ENCODE measurements around the gene STT3B.
"Not testable (repeated sequence)": the region's sequence is repeated elsewhere in the genome, so short reads cannot be mapped to it uniquely, and the experiment has no call there.

STT3B gene

DNA sequence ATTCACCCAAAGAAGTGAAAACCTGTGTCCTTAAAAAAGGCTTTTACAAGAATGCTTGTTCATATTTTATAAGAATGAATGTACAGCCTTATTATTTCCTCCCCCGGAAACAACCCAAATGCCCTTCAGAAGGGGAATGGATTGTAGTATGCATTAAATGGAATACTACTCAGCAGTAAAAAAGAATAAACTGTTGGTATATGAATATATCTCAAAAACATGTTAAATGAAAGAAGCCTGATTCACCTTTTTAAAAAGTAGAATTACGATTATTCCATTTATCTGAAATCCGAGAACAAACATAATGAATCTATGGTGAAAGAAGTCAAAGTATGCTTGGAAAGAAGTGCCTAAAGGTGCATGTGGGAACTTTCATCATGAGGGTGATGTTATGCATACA is 20.5 kb downstream of the STT3B start:
- no peak for DNase-seq

DNA sequence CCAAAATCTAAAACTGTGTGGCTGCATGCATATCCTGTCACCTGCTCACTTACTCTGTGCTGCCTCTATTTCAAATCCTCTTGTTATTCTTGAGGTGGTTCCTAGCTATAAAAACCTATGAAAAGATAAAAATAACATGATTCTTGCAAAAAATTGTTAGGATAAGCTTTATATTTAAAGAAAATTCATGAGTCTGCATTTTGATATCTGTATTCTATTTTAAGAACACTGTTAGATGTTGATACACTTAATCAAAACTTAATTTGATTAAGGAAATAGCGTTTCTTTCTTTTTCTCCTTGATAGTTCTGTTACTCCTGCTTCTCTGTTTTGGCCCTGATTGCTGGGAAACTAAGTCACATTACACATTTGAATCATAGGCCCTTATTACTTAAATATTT is 22.5 kb downstream of the STT3B start:
- no peak for DNase-seq

DNA sequence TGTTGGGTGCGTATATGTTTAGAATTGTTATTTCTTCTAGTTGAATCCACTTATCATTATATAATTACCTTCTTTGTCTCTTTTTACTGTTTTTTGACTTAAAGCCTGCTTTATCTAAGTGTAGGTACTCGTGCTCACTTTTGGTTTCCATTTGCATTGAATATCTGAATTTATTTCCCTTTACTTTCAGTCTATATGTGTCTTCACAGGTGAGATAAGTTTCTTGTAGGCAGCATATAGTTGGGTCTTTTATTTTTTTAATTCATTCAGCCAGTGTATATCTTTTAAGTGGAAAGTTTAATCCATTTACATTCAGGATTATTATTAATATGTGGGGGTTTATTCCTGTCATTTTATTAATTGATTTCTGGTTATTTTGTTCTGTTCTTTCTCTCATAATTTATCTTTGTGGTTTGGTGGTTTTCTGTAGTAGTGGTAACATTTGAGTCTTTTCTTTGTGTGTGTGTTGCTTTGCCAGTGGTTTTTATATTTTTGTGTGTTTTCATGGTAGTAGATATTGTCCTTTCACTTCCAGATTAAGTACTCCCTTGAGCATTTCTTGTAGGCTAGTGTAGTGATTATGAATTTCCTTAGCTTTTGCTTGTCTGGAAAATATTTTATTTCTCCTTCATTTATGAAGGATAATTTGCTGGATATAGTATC is 27.3 kb downstream of the STT3B start:
- no peak for DNase-seq

DNA sequence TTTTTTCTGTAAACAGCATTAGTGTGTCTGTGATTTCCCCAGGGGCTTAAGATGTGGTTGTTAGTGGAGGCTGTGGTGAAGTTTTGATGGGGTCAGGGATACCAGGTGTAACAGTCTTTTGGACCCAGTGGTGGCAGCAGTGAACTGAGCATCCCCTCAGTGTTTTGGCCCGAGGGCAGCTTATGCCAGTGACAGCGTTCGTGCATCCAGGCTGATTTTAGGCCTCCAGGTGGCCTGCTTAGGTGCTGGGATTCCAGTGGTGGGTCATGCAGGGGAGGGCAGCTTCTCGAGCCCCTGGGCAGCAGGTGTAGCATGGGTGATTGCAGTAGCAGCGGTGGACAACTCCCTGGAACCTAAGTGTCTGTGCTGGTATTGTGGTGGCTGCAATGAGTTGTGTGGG is 29.2 kb downstream of the STT3B start:
- DNase-seq, result no peak

DNA sequence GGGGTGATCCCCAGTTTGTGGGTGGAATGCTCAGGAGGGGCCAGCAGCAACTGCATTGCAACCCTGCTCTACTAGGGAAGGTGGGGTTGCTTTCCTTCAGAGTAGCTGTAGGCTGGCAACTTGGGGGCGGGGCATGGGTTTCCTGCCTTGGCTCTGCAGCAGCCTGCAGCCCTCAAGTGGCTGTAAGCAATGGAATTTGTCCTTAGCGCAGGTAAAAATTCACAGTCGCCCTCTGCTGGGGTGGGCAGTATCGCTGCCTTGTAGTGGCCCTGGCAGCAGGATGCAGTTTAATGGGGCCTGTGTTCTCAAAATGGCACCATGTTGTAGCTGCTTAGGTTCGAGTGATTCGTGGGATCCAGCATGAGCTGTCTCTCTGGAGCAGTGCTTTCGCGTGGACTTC is 29.8 kb downstream of the STT3B start:
- DNase-seq, result peak; percentile 37

DNA sequence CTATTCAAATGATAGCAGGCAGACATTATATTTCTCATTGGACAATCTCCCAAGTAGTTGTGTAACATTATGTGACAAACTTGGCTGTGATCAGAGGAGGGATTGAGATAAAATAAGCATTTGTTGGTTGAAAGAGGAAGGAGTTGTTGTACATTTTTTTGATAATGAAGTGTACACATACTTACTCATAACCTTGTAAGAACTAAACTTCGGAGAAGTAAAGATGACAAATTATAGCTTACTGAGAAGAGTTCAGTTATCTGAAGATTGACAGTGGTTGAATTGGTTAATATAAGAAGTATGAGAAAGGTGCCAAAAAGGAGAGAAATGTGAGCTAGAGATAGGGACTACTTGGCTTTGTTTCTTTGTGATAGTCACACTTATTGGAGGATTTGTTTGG is 32.6 kb downstream of the STT3B start:
- no peak for DNase-seq

DNA sequence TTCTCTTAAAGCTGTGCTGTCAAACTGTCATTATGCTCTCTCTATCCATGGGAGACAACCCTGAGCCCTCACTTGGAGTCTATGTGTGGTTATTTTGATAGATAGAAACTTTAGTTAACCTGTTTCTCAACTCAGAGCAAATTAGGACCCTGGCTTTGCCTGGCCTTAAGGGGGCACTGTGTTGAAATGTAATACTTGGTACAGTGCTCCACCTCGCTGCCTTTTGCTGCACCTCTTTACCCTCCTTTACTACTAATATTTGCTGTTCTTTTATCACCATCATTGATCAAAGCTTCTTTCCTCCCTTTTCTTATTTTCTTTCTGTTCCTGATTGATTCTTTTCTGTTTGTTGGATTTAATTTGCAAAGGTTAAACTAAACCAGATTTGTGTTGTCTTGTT is 34.3 kb downstream of the STT3B start:
- no peak for DNase-seq

DNA sequence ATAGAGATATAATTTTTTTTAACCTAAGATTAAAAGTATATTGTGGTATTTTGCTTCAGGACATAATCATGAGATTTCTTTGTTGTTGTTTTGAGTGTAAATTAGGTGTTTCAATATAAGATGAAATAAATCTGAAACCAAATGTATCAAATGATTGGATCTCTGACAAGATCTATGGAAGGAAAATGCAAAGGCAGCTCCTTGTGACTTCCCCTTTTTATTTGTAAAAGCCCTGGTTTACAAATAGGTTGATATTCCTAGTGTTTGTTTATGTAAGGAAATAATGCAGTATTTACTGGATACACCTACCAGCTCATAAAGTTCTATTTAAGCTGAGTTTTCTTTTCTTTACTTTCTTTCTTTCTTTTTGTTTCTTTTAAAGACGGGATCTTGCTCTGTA is 35.9 kb downstream of the STT3B start:
- DNase-seq, result no peak

DNA sequence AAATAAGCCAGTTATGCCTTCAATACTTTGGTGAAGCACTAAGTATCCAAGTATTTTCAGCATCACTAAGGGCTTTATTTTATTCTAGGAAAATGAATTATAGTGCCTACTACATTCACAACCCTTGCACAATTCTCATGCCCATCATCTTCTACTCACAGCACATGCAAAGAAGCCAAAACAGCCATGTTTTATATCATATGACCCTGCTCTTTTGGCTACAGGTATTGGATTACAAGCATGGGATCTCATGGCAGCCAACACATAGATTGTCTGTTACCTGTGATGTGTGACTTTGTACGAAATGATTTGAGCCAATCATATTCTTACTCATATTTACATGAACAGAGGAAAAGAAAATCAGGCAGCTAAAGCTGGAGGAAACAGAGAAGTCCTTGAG is 38.6 kb downstream of the STT3B start:
- DNase-seq, result no peak

DNA sequence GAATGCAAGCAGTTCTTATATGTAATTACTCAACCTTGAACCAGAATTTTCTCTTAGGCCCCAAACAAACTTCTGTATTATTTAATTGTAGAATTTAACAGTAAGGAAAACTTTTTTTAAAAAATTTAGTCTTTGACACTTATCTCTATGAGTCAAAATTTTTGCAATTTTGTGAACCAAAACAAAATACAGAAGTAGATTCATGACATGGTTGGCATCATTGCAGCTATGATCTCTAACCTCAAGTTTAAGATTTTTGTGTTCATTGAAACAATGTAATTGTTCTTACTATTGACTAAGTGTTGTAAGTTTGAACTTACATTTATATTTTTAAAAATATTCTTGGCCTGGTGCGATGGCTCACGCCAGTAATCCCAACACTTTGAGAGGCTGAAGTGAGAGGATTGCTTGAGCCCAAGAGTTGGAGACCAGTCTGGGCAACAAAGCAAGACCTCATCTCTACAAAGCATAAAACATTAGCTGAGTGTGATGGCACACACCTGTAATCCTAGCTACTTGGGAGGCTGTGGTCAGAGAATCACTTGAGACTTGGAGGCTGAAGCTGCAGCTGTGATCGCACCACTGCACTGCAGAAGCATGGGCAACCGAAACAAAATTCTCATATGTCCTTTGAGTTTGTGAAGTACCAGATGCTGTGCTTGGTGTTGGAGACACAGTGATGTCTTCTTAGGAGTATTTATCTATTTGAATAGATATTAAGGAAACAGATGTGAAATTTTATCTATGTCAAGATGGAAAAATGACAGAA is 39.7 kb downstream of the STT3B start:
- no peak for DNase-seq

DNA sequence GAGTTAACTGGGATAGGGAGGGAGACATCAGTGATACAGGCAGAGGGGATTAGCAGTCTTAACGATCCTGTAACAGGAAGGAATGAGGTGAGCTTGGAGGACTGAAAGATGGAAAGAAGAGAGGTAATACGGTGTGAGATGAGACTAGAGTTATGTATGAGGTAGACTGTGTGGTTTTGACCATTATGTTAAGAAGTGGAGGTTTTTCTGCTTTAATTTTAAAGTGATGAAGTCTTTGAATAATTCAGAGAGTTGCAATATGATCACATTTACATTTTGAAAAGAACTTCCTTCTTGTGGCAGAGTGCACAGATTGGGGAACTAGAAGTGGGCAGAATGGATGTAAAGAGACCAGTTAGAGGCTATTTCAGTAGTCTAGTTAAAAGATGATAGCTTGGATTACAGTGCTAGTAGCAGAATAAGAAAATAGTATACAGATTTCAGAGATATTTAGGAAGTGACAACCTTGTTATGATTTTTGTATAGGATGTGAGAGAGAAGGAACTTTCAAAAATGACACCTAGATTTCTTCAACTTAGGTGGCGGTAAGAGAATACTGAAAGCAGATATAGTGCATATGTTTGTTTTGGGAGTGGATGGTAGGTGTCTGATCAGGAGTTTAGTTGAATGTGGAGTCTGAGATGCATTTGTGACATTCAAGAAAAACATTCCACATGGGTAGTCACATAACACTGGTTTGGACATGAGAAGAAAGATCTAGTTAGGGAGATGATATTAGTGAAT is 40.5 kb downstream of the STT3B start:
- DNase-seq, result no peak

DNA sequence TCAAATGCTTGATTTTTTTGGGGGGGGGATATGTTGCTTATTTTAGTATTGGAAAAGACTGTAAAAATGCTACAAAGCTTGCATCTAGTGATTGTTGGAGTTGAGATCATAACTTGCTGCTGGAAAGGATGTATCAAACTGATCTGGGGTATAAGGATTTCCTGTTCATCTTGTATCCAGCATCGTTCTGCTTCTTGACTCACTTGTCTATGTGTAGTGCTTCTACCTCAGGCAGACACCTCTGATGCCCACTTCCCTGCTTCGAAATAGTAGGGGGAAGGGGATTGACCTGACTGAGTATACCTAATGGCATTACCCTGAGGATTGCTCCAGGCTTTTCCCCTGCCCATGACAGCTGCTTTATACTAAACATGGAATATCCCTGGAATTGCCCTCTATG is 42.7 kb downstream of the STT3B start:
- no peak for DNase-seq

DNA sequence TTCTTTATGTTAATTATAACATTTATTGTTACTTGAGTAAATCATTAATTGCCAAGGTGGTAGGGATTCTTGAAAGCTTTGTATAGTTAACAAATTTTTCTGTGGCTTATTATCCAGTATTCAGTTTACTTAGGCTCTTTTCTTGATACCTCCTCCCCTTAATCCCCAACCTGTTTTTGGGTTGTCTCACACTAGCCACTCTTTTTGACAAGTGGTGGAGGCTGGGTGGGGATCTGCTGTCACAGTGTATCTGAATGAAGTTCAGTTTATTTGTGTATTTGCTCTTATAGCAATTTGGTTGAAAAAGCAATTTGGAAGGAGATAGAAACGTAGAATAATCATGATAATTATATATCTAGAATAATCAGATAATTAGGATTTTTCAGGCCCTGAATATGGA is 43.8 kb downstream of the STT3B start:
- no peak for DNase-seq

DNA sequence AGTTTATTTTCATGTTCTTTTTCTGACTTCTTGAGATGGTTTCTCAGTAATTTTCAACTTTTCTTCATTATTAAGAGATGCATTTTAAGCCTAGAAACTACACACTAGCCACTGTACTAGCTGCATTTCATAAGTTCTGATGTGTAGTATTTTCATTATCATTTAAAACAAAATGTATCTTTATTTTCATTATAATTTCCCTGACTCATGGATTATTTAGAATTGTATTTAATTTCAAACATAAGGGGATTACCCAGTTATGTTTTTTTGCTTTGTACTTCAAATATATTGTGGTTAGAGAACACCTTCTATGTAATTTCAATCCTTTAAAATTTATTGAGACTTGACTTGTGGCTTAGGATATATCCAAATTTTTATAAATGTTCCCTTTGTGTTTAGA is 44.5 kb downstream of the STT3B start:
- DNase-seq, result no peak

DNA sequence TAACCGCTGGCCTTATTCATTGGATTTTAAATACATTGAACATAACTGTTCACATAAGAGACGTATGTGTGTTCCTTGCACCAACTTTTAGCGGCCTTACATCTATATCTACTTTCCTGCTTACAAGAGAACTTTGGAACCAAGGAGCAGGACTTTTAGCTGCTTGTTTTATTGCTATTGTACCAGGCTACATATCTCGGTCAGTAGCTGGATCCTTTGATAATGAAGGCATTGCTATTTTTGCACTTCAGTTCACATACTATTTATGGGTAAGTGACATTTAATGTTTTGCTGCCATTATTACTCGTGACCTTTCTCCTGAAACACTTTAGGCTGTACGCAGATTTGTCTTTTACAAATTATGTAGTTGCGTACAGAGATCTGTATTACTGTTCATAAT is 47.1 kb downstream of the STT3B start:
- no peak for DNase-seq

DNA sequence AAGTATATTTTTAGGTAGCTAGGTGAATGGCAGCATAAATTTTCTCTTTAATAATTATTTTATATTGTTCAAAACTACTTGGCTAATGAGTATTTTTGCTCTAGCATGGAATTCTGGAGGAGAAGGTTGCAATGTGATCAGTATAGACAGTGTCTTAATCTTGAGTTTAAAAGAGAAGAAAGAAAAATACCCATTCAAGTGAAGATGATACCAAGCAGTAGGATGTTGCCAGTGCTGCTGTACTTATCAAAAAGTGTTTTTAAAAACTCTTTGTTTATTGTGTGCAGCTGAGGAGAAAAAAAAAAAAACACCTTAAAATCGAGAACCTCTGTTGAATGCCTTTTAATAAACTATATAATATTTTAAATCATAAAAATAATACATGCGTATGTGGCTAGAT is 47.9 kb downstream of the STT3B start:
- no peak for DNase-seq

DNA sequence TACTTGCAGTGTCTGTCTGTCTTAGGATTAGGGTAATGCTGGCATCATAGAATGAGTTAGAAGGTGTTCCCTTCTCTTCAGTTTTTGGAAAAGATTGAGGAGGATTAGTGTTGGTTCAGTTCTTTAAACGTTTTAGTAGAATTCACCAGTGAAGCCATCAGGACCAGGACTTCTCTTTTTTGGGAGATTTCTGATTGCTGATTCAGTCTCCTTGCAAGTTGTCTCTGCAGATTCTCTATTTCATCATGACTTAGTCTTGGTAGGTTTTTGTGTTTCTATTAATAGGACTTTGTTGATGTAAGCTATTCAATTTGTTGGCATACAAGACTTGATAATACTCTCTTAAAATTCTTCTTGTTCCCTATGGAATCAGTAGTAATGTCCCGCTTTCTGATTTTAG is 48.9 kb downstream of the STT3B start:
- no peak for DNase-seq

DNA sequence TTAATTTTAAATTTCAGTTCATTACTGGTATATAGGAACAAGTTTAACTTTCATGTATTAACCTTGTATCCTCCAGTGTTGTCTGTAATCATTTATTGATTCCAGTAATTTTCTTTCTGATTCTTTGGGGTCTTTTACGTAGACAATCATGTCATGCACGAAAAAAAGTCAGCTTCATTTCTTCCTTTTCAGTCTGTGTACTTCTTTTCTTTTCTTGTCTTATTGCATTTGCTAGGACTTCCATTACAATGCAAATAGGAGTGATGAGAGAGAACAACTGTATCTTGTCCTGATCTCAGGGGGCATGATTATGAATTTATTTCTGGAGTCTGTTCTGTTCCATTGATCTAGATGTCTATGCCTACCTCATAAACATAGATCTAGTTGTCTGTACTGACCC is 56.5 kb downstream of the STT3B start:
- DNase-seq, result no peak

DNA sequence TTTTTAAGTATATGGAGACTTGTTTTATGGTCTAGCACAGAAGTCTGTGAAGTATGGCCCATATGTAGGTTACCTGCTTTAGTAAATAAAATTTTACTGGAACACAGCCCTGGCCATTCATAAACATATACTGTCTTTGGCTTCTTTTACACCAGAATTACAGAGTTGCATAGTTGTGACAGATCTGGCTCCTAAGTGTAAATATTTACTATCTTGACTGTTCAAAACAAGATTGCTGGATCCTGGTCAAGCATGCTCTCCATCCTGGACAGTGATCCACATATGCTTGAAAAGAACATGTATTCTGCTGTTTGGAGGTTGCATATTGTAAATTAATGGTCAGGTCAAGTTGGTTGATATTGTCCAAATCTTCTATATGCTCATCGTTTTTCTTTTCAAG is 57.9 kb downstream of the STT3B start:
- DNase-seq, result no peak

DNA sequence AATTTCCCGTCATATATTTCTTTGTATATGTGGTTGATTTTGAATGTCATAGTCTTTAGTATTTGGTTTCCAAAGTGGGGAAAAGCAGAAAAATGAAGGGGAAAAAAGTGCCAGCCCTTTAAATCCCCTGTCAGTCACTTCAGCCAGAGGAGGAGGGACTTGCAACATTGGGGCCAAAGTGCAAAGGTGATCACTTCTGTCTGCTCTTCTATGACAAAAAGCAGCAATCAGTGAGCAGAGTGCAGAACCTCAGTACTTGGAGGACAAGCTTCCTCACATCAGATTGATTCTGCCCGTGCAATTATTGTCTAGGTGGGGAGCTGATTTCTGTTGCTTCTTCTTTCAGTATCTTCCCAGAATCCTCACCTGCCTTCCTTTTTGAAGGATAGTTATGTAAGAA is 60.0 kb downstream of the STT3B start:
- DNase-seq, result no peak

DNA sequence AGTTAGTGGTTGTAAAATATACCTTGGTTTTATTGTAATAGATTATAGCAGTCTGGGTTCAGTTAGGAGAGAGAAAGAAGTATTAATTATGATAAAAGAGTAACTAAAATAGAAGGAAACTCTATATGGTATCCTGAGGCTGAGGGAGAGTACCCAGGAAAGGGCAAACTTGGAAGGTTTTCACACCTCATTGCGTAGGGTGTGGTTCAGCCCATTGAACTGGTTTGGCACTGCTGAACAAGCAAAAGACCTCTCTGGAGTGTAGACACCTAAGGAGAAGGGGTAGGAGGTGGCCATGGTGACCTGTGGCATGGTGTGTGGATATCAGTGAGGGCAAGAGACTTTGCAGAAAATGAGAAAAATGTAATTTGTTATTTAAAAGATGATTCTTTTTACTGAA is 63.5 kb downstream of the STT3B start:
- DNase-seq, result no peak

DNA sequence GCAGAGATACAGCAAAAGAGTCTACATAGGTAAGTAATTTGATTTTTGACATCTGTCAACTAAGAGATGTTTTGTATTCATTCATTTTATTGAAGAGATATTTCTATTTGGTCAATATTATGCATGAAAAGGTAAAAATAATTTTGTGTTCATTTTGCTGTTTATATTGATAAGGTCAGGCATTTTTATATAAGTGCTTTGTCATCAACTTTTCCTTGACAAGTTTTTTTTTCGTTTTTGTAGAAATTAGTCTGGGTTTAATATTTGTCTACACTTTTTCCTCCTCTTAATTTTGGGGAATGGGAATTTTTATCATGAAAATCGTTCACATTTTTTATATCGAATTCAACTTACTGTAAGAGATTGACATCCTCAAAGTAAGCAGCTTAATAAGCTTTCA is 67.7 kb downstream of the STT3B start:
- no peak for DNase-seq

DNA sequence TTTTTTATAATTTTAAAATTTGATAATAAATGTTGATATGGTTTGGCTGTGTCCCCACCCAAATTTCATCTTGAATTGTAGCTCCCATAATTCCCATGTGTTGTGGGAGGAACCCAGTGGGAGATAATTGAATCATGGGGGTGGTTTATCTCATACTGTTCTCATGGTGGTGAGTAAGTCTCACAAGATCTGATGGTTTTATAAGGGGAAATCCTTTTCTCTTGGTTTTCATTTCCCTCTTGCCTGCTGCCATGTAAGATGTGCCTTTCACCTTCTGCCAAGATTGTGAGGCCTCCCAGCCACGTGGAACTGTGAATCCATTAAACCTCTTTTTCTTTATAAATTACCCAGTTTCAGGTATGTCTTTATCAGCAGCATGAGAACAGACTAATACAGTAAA is 72.6 kb downstream of the STT3B start:
- not testable (repeated sequence) for DNase-seq

DNA sequence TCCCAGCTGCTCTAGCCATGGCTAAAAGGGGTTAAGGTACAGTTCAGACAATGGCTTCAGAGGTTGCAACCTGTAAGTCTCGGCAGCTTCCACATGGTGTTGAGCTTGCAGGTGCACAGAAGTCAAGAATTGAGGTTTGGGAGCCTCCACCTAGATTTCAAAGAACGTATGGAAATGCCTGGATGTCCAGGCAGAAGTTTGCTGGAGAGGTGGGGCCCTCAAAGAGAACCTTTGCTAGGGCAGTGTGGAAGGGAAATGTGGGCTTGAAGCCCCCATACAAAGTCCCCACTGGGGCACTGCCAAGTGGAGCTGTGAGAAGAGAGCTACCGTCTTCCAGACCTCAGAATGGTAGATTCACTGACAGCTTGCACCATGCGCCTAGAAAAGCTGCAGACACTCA is 73.7 kb downstream of the STT3B start:
- no peak for DNase-seq

Data from stimulated activated CD4-positive, alpha-beta T cell treated with anti-CD3 and anti-CD28 coated beads, Interleukin-4, amount 100 ng/mL, for 1 hour (primary cell).